K562 (cell line): ENCODE data around the gene BDH2. TPM values are rescaled to one million over a fixed set of nuclear protein-coding genes. Genes with fewer than 3 reads are reported as not detected.
A peak's percentile ranks its signal among the peaks of the same experiment; 100 is the strongest.

ENCODE experiments used
- BACH1 ChIP-seq: fragments of 200-800 bp; sonication (Bioruptor generic); IDR thresholded peaks from 2 replicates; pipeline ENCODE4 v1.6.1; 2016; ENCODE audit warnings: missing genetic modification characterization, missing compliant biosample characterization
- BRF2 ChIP-seq: IDR thresholded peaks from 3 replicates; pipeline ENCODE4 v1.6.1; 2011; ENCODE audit warnings: borderline replicate concordance, mild to moderate bottlenecking; ENCODE audit not compliant: insufficient read length, insufficient read depth
- CBFA2T3 ChIP-seq: fragments of 450-650 bp; IDR thresholded peaks from 2 replicates; pipeline ENCODE4 v1.6.1; 2017
- CTCF ChIP-seq, 3 experiments: IDR thresholded peaks in 2 of 3; conservative IDR thresholded peaks in 1 of 3; 2 replicates each; pipeline ENCODE4 v1.5.1; 2011 to 2012; ENCODE audit warnings: low read length in 3 of 3, mild to moderate bottlenecking in 3 of 3, control low read depth in 2 of 3, improper control_type of control experiment in 1 of 3, inconsistent platforms in 1 of 3, low read depth in 1 of 3, mixed read lengths in 1 of 3, moderate library complexity in 1 of 3; ENCODE audit not compliant: insufficient read depth in 2 of 3
- GATAD2A ChIP-seq: fragments of 450-650 bp; IDR thresholded peaks from 2 replicates; pipeline ENCODE4 v1.6.1; 2017
- KDM1A ChIP-seq, 2 experiments: fragments of 450-650 bp; IDR thresholded peaks; 2 replicates each; pipeline ENCODE4 v1.6.1; 2016; ENCODE audit warnings: mild to moderate bottlenecking in 2 of 2
- PPARD ChIP-seq: fragments of 250-450 bp; sonication (Bioruptor Pico); IDR thresholded peaks from 2 replicates; pipeline ENCODE4 v1.8.0; 2022; ENCODE audit warnings: inconsistent platforms, mild to moderate bottlenecking, moderate library complexity
- SREBF2 ChIP-seq: sonication (generic); formaldehyde crosslinking; IDR thresholded peaks from 2 replicates; pipeline ENCODE4 v1.4.0; 2020; ENCODE audit warnings: mild to moderate bottlenecking, missing genetic modification reagents
- TCF3 ChIP-seq: sonication (generic); formaldehyde crosslinking; IDR thresholded peaks from 2 replicates; pipeline ENCODE4 v1.4.0; 2020; ENCODE audit warnings: mild to moderate bottlenecking, missing genetic modification reagents
- TCF7 ChIP-seq: sonication (generic); IDR thresholded peaks from 2 replicates; pipeline ENCODE4 v1.6.1; 2016; ENCODE audit warnings: antibody characterized with exemption, borderline replicate concordance
- TFAP4 ChIP-seq: sonication (generic); formaldehyde crosslinking; IDR thresholded peaks from 2 replicates; pipeline ENCODE4 v1.8.0; 2022; ENCODE audit warnings: missing genetic modification reagents, mild to moderate bottlenecking, moderate library complexity, borderline replicate concordance
- THRB ChIP-seq: fragments of 450-650 bp; formaldehyde crosslinking; conservative IDR thresholded peaks from 2 replicates; pipeline ENCODE4 v1.4.0; 2022; ENCODE audit warnings: mild to moderate bottlenecking, missing genetic modification characterization
- UBTF ChIP-seq, 2 experiments: IDR thresholded peaks; 2 replicates each; pipeline ENCODE4 v1.6.1; 2012; ENCODE audit warnings: improper control_type of control experiment in 2 of 2, low read depth in 2 of 2, low read length in 2 of 2, borderline replicate concordance in 1 of 2
- ZBTB7A ChIP-seq: IDR thresholded peaks from 2 replicates; pipeline ENCODE4 v1.6.1; 2011; ENCODE audit warnings: low read depth, mild to moderate bottlenecking, low read length, moderate library complexity, borderline replicate concordance; ENCODE audit not compliant: control insufficient read depth
- ZNF551 ChIP-seq: fragments of 250-450 bp; sonication (Bioruptor Pico); IDR thresholded peaks from 2 replicates; pipeline ENCODE4 v1.5.0; 2021; ENCODE audit warnings: mild to moderate bottlenecking, moderate library complexity
- polyA plus RNA-seq, 8 experiments: library from polyadenylated mRNA; depleted of rRNA in 4 of 8; stranded (reverse) in 5 of 8; unstranded in 3 of 8; fragments of >200 nt; fragmentation: Nextera tagmentation in 2 of 8; fragmentation: Illumina TruSeq in 1 of 8; extraction: Ambion mirVana in 2 of 8; extraction: Trizol in 1 of 8; gene quantifications; 2 replicates each; pipeline versions ENCODE4 v1.2.1 to v1.2.3, GENCODE V29; 2011 to 2014; ENCODE audit warnings: inconsistent platforms in 1 of 8, missing spikeins in 1 of 8
- total RNA-seq, 7 experiments: library from RNA; depleted of rRNA in 6 of 7; stranded (reverse); fragments of >200 nt in 6 of 7; fragmentation: Illumina TruSeq in 2 of 7; extraction: Trizol in 2 of 7; gene quantifications; 2 replicates each; pipeline versions ENCODE4 v1.2.1 to v1.2.3, GENCODE V29; 2011 to 2021; ENCODE audit warnings: low replicate concordance in 1 of 7

The BDH2 gene
- total and polyA plus RNA-seq, 9 of the 15 experiments (the other 6 are each of a cell fraction or from before 2014, with no cell fraction given), result 4.9 to 17.9 (median 9.1) TPM

GRCh38 chr4:103044183-103044582, 55.5 kb downstream of the BDH2 start (continued):
- no peak for TF ChIP-seq UBTF (IDR thresholded peaks at IDR 0.05; ENCODE audit: borderline replicate concordance in 1 of 2, low read depth in 2 of 2, low read length in 2 of 2)
- no peak for TF ChIP-seq CTCF (IDR thresholded peaks at IDR 0.05 in 2 of 3, conservative IDR thresholded peaks at IDR 0.05 in 1 of 3; ENCODE audit: insufficient read depth in 2 of 3, low read depth in 1 of 3, low read length in 3 of 3)
- no peak for TF ChIP-seq TFAP4 (CRISPR knock-in tag)
- no peak for TF ChIP-seq GATAD2A
- TF ChIP-seq KDM1A (IDR thresholded peaks at IDR 0.05), result peak in 1 of 2 experiments; percentile 45; a peak in 1 of 4 replicates
- TF ChIP-seq SREBF2 (CRISPR knock-in tag), result no peak
- TF ChIP-seq ZBTB7A, result no peak
- no peak for TF ChIP-seq ZNF551 (CRISPR knock-in tag)
- no peak for TF ChIP-seq BRF2
- TF ChIP-seq PPARD, result no peak
- TF ChIP-seq THRB (CRISPR knock-in tag), result no peak
- peak; percentile 64 for TF ChIP-seq CBFA2T3
- TF ChIP-seq TCF3, result peak; percentile 80
- no peak for TF ChIP-seq TCF7
- no peak for TF ChIP-seq BACH1 (tag)
